ENCODE results near the gene DDC. TPM values are rescaled to one million over a fixed set of nuclear protein-coding genes. Genes with fewer than 3 reads are reported as not detected.

Gene DDC, protein sequence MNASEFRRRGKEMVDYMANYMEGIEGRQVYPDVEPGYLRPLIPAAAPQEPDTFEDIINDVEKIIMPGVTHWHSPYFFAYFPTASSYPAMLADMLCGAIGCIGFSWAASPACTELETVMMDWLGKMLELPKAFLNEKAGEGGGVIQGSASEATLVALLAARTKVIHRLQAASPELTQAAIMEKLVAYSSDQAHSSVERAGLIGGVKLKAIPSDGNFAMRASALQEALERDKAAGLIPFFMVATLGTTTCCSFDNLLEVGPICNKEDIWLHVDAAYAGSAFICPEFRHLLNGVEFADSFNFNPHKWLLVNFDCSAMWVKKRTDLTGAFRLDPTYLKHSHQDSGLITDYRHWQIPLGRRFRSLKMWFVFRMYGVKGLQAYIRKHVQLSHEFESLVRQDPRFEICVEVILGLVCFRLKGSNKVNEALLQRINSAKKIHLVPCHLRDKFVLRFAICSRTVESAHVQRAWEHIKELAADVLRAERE
- not detected in 2 replicates for total RNA-seq

DNA sequence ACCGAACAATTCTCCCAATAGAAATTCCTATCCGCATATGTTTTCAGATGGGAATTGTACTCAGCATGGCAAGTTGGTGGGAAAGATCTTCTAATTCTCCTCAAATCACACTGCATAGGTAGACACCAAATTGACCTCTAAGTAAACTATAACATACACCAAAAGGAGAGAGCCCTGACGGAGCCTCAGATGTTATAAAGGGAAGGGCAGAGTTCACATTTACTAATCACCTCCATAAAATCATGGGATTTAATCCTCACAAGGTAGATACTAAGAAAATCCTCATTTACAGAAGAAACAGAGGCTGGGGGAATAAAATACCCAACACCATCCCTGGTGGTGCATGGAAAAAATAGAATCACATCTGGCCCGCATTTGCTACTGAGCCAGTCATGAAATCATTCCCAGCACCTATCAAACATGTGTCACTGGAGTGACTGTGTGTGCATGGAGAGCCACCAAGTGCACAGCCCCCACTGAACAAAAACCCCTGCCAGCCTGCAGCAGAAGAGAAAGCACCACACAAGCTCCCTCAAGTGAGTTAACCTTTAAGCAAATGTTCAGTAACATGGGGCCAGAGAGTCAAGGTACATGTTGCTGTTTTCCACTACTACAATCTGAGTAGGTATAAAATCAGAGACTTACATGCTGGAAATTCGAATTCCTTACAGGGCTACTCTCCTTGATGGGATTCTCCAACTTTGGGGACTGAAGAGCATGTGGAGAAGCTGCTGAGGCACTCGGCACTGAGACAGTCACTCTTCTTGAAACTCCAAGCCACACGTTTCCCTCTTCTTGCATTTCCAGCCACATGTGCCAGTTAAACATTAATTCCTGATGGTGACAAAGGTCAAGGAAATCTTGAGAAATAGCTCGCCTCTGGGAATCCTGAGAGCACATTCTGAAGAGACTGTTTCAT lies at the start of gene DDC:
DDC (minus strand) TSS at position 766 of the 919 bp plus-strand sequence. CDS start 21,320 bp downstream, outside the sequence.

DNA sequence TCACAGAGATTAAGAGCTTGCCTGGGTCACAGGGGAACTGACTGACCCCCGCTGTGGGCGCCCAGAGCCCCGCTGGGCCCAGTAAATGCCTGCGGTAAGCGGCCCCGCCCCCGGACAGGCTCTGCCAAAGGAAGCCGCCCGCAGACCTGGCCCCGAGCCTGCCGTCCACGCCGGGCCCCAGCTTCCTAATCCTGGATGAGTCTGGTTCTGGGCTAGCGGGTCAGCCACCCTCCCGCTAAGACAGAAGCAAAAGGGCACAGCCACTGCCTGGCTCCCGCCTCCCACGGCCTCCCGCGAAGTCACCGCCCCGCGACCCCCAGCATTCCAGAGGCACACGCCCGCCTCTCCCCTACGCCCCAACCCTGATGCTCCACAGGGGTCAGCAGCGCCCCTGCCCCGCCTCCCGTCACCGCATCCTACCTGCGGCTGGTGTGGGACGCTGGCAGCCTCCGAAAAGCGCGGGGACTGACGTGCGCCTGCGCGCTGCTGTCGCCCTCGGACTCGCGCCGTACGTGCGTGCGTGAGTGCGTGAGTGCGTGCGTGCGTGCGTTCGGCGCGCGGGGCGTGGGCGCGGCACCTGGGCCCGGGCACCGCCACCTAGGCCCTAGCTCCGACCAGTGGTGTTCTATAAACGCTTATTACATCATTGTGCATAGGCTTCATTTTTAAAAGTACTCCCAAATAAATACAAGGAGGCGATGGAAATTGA lies 115.2 kb downstream of the DDC start, which contains the start of gene FIGNL1:
FIGNL1 (minus strand) TSS at position 470 of the 709 bp plus-strand sequence. CDS start 3,063 bp downstream, outside the sequence.

Small RNA genes within 50 kb of the gene (small RNA-seq; reads per million reads assigned to genes)
- gene RNU6-1091P, result not detected

Other genes with a start within 250 kb of the DDC start
- 28.4 and 53.9 TPM in 2 replicates for gene FIGNL1, start 115.1 kb downstream of the DDC start, total RNA-seq
- 126 and 156 TPM in 2 replicates for gene GRB10, start 217.5 kb upstream of the DDC start, total RNA-seq